SK-N-SH (cell line): Measurements from ENCODE around the gene MYOG. TPM values are rescaled to one million over a fixed set of nuclear protein-coding genes. Genes with fewer than 3 reads are reported as not detected.

Source experiments
- CTCF ChIA-PET: fragments of 300-600, 350-600 bp; formaldehyde crosslinking; extraction: SDS; loops from one replicate; lab custom pipeline; 2021; lab: Yijun Ruan, JAX
- POLR2A ChIA-PET: fragments of 350-600 bp; sonication (Branson Sonifier 250); formaldehyde crosslinking; extraction: SDS; loops from one replicate; lab custom pipeline; 2020; ENCODE audit warnings: antibody characterized with exemption, inconsistent platforms; lab: Yijun Ruan, JAX
- DNase-seq: peaks from one replicate; pipeline ENCODE4 v3.0.0; 2012
- H2AFZ ChIP-seq: fragments of 200-600 bp; sonication (generic); 2 replicates; pipeline ENCODE4 v1.8.1; 2016; ENCODE audit warnings: antibody characterized with exemption, mild to moderate bottlenecking, low read depth
- H3F3A ChIP-seq: fragments of 200-600 bp; sonication (generic); replicated peaks from 2 replicates; pipeline ENCODE3; 2016; ENCODE audit warnings: antibody characterized with exemption, mild to moderate bottlenecking; ENCODE audit not compliant: insufficient read depth
- H3K27ac ChIP-seq, 2 experiments: fragments of 200-500 bp in 1 of 2; fragments of 200-600 bp in 1 of 2; sonication (Bioruptor generic) in 1 of 2; sonication (generic), shearing (Covaris generic) in 1 of 2; 2 replicates each; pipeline versions ENCODE4 v1.5.1 to v1.6.1; 2014 to 2016; ENCODE audit warnings: low read depth in 2 of 2, inconsistent platforms in 1 of 2, low read length in 1 of 2, mild to moderate bottlenecking in 1 of 2, mixed read lengths in 1 of 2
- H3K27me3 ChIP-seq: fragments of 200-600 bp; sonication (generic), shearing (Covaris generic); 2 replicates; pipeline ENCODE4 v1.6.1; 2016; ENCODE audit warnings: mixed run types; ENCODE audit not compliant: insufficient read depth
- H3K36me3 ChIP-seq, 2 experiments: fragments of 200-500 bp in 1 of 2; fragments of 200-600 bp in 1 of 2; sonication (Bioruptor generic) in 1 of 2; sonication (generic) in 1 of 2; replicated peaks in 1 of 2; 2 replicates each; pipeline versions ENCODE3 to v1.5.1; 2014 to 2016; ENCODE audit warnings: low read length in 1 of 2, mild to moderate bottlenecking in 1 of 2; ENCODE audit not compliant: insufficient read depth in 2 of 2, control insufficient read depth in 1 of 2
- H3K4me1 ChIP-seq, 2 experiments: fragments of 200-500 bp in 1 of 2; fragments of 200-600 bp in 1 of 2; sonication (Bioruptor generic) in 1 of 2; sonication (generic), shearing (Covaris generic) in 1 of 2; 2 replicates each; pipeline versions ENCODE4 v1.5.1 to v1.6.1; 2014 to 2016; ENCODE audit warnings: low read depth in 1 of 2, low read length in 1 of 2, mixed run types in 1 of 2; ENCODE audit not compliant: insufficient read depth in 2 of 2, control insufficient read depth in 1 of 2
- H3K4me2 ChIP-seq: fragments of 200-600 bp; sonication (generic), shearing (Covaris generic); 2 replicates; pipeline ENCODE4 v1.6.1; 2017; ENCODE audit warnings: mixed run types
- H3K4me3 ChIP-seq, 2 experiments: fragments of 200-500 bp in 1 of 2; fragments of 200-600 bp in 1 of 2; sonication (Bioruptor generic) in 1 of 2; sonication (generic), shearing (Covaris generic) in 1 of 2; 2 replicates each; pipeline versions ENCODE4 v1.5.1 to v1.8.1; 2014 to 2016; ENCODE audit warnings: low read depth in 2 of 2, inconsistent platforms in 1 of 2, low read length in 1 of 2, mild to moderate bottlenecking in 1 of 2, mixed read lengths in 1 of 2, moderate library complexity in 1 of 2
- H3K79me2 ChIP-seq: fragments of 200-600 bp; sonication (generic); 2 replicates; pipeline ENCODE4 v1.8.1; 2017; ENCODE audit warnings: mild to moderate bottlenecking; ENCODE audit not compliant: insufficient read depth
- H3K9ac ChIP-seq: fragments of 200-600 bp; sonication (generic); 2 replicates; pipeline ENCODE4 v1.6.1; 2017; ENCODE audit warnings: mixed run types
- H3K9me2 ChIP-seq: fragments of 200-600 bp; sonication (generic); 2 replicates; pipeline ENCODE4 v1.6.1; 2017; ENCODE audit warnings: mixed run types
- H3K9me3 ChIP-seq: fragments of 200-600 bp; sonication (generic); 2 replicates; pipeline ENCODE4 v1.6.1; 2017; ENCODE audit warnings: mixed run types, mild to moderate bottlenecking, moderate library complexity
- H4K20me1 ChIP-seq: fragments of 200-600 bp; sonication (generic); 2 replicates; pipeline ENCODE4 v1.6.1; 2017; ENCODE audit warnings: mild to moderate bottlenecking, mixed run types; ENCODE audit not compliant: insufficient read depth
- ELF1 ChIP-seq: IDR thresholded peaks from 2 replicates; pipeline ENCODE4 v1.4.0; 2012
- EP300 ChIP-seq, 2 experiments: IDR thresholded peaks; 2 replicates each; pipeline versions ENCODE4 v1.4.0 to v1.6.1; 2012; ENCODE audit warnings: borderline replicate concordance in 1 of 2, low read depth in 1 of 2, low read length in 1 of 2
- EZH2phosphoT487 ChIP-seq: fragments of 200-600 bp; sonication (generic); IDR thresholded peaks from 2 replicates; pipeline ENCODE4 v1.6.1; 2017; ENCODE audit warnings: low read depth, mixed run types, mild to moderate bottlenecking, antibody characterized with exemption, moderate library complexity, borderline replicate concordance
- GABPA ChIP-seq: IDR thresholded peaks from 2 replicates; pipeline ENCODE4 v1.4.0; 2012; ENCODE audit warnings: low read depth, mild to moderate bottlenecking
- GATA2 ChIP-seq: sonication (generic); formaldehyde crosslinking; IDR thresholded peaks from 2 replicates; pipeline ENCODE4 v1.5.0; 2020; ENCODE audit warnings: mild to moderate bottlenecking, missing genetic modification reagents
- JUND ChIP-seq: IDR thresholded peaks from 2 replicates; pipeline ENCODE4 v1.4.0; 2012
- MEF2A ChIP-seq: IDR thresholded peaks from 2 replicates; pipeline ENCODE4 v1.4.0; 2012; ENCODE audit warnings: low read depth, borderline replicate concordance
- MXI1 ChIP-seq: IDR thresholded peaks from 2 replicates; pipeline ENCODE4 v1.6.1; 2012; ENCODE audit warnings: mild to moderate bottlenecking, low read depth, low read length, improper control_type of control experiment
- NFIC ChIP-seq: IDR thresholded peaks from 2 replicates; pipeline ENCODE4 v1.4.0; 2012; ENCODE audit warnings: borderline replicate concordance
- NRF1 ChIP-seq: IDR thresholded peaks from 2 replicates; pipeline ENCODE4 v1.6.1; 2012; ENCODE audit warnings: low read depth, mild to moderate bottlenecking, low read length
- PBX3 ChIP-seq: IDR thresholded peaks from 2 replicates; pipeline ENCODE4; 2012
- RCOR1 ChIP-seq: fragments of 150-350 bp; IDR thresholded peaks from 2 replicates; pipeline ENCODE4 v1.6.1; 2017; ENCODE audit warnings: antibody characterized with exemption, low read length
- TAF1 ChIP-seq: IDR thresholded peaks from 2 replicates; pipeline ENCODE4 v1.6.1; 2012; ENCODE audit warnings: low read depth, mild to moderate bottlenecking, low read length, moderate library complexity, borderline replicate concordance
- TCF12 ChIP-seq: IDR thresholded peaks from 2 replicates; pipeline ENCODE4 v1.4.0; 2012
- USF1 ChIP-seq: IDR thresholded peaks from 2 replicates; pipeline ENCODE4 v1.4.0; 2012; ENCODE audit warnings: low read depth, borderline replicate concordance
- YY1 ChIP-seq: IDR thresholded peaks from 2 replicates; pipeline ENCODE4 v1.4.0; 2012; ENCODE audit warnings: low read depth, mild to moderate bottlenecking
- WGBS: methylation state at CpG from one replicate; pipeline ENCODE4 v1.1.6; 2017; ENCODE audit warnings: low lambda C conversion rate; 5-methylcytosine and 5-hydroxymethylcytosine counted together
- polyA plus RNA-seq, 3 experiments: library from polyadenylated mRNA; depleted of rRNA; stranded (reverse); fragments of >200 nt; gene quantifications; 2 replicates each; pipeline ENCODE4 v1.2.3, GENCODE V29; 2012
- TF ChIP-seq, protein P1 (sequence below): IDR thresholded peaks from 2 replicates; pipeline ENCODE4 v1.4.0; 2012; ENCODE audit warnings: low read depth, borderline replicate concordance

MYOG gene
- polyA plus RNA-seq, 1 of the 3 experiments (the other 2 are of a cell fraction), result not detected

DNA sequence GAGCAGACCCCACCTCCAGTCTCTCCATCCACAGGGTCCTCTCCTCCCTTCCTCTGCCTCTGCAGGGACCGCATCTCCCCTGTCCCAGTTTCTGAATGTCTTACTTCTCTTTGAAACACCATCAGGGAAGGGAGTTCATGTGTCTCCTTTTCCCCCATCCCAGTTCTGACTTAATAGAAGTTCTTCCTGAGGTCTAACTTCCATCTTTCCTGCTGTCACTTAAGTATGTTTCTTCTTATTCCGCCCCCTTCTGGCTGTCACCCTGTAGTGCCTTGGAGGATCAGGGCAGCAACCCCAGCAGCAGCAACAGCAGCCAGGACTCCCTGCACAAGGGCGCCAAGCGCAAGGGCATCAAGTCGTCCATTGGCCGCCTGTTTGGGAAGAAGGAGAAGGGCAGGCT is 29.3 kb downstream of the MYOG start:
- Histone ChIP-seq H3K36me3 (no peaks in the 10 kb centered on the region), H4K20me1 (no peaks in the 10 kb centered on the region), H3K4me3 (no peak overlapping the region), H2AFZ (no peak overlapping the region), H3F3A (no peaks in the 10 kb centered on the region), H3K9ac (no peak overlapping the region), H3K79me2 (no peaks in the 10 kb centered on the region), H3K4me1 (peaks cover 0 to 31% of the 10 kb centered on the region in 2 experiments; a peak in 1 of 4 replicates), H3K27ac (no peak overlapping the region), H3K27me3 (no peaks in the 10 kb centered on the region), H3K9me3 (no peaks in the 10 kb centered on the region), H3K9me2 (no peaks in the 10 kb centered on the region), H3K4me2 (no peak overlapping the region)
- WGBS, result 91% methylated on average over 5 of the region's 6 CpGs
- TF ChIP-seq USF1 (no peak), TAF1 (no peak), JUND (no peak), EP300 (IDR thresholded peaks at IDR 0.05; ENCODE audit: borderline replicate concordance in 1 of 2, low read depth in 1 of 2, low read length in 1 of 2) (no peak), EZH2phosphoT487 (no peak), RCOR1 (no peak), ELF1 (no peak), YY1 (no peak), PBX3 (no peak), NRF1 (no peak), TCF12 (no peak), MXI1 (no peak), GATA2 (CRISPR knock-in tag) (no peak), NFIC (no peak), GABPA (no peak), MEF2A (no peak)
- TF ChIP-seq, protein P1, sequence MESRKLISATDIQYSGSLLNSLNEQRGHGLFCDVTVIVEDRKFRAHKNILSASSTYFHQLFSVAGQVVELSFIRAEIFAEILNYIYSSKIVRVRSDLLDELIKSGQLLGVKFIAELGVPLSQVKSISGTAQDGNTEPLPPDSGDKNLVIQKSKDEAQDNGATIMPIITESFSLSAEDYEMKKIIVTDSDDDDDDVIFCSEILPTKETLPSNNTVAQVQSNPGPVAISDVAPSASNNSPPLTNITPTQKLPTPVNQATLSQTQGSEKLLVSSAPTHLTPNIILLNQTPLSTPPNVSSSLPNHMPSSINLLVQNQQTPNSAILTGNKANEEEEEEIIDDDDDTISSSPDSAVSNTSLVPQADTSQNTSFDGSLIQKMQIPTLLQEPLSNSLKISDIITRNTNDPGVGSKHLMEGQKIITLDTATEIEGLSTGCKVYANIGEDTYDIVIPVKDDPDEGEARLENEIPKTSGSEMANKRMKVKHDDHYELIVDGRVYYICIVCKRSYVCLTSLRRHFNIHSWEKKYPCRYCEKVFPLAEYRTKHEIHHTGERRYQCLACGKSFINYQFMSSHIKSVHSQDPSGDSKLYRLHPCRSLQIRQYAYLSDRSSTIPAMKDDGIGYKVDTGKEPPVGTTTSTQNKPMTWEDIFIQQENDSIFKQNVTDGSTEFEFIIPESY, result no peak
- ChIA-PET POLR2A (no interaction called here), CTCF (interaction anchor here (0.9 to 13.2 kb wide), 12 partner anchors 10 to 212 kb away, joined by 3 to 131 read pairs (median 6); no protein-coding TSS in a partner anchor)
- no peak for DNase-seq
